Epidermal melanocyte (primary cell): Measurements from ENCODE around the gene ZNF799.
"Not testable (repeated sequence)": the region's sequence is repeated elsewhere in the genome, so short reads cannot be mapped to it uniquely, and the experiment has no call there.

ENCODE experiments used
- DNase-seq: peaks from one replicate; pipeline ENCODE4 v3.0.0; 2011; ENCODE audit warnings: low spot score; ENCODE audit not compliant: insufficient read length

Gene ZNF799

GRCh38 chr19:12400633-12401502, at the start of gene ZNF799:
ZNF799 (minus strand) TSS chr19:12401271; CDS start chr19:12401070, 201 bp downstream.
- peak; percentile 52 for DNase-seq

GRCh38 chr19:12450844-12451243, 49.8 kb upstream of the ZNF799 start:
- DNase-seq: no peak

- DNase-seq: no peak
Measured at GRCh38 chr19:12448808-12449207, 47.7 kb upstream of the ZNF799 start.

- peak; percentile 68 for DNase-seq
Measured at GRCh38 chr19:12440541-12441316, 39.7 kb upstream of the ZNF799 start, which contains the start of gene ZNF443. ZNF443 (minus strand) TSS chr19:12441021; CDS start chr19:12440914, 107 bp downstream.

- DNase-seq: not testable (repeated sequence)
Measured at GRCh38 chr19:12439686-12440540, 38.8 kb upstream of the ZNF799 start.

GRCh38 chr19:12430726-12431299, 29.7 kb upstream of the ZNF799 start:
- DNase-seq: not testable (repeated sequence)

- DNase-seq: no peak
Measured at GRCh38 chr19:12425888-12426274, 24.8 kb upstream of the ZNF799 start.

GRCh38 chr19:12425236-12425887, 24.3 kb upstream of the ZNF799 start:
- no peak for DNase-seq

- DNase-seq: not testable (repeated sequence)
Measured at GRCh38 chr19:12417273-12417672, 16.2 kb upstream of the ZNF799 start.

GRCh38 chr19:12411893-12412292, 10.8 kb upstream of the ZNF799 start:
- no peak for DNase-seq

GRCh38 chr19:12399901-12400632, 1.0 kb downstream of the ZNF799 start:
- not testable (repeated sequence) for DNase-seq

- not testable (repeated sequence) for DNase-seq
Measured at GRCh38 chr19:12391148-12391547, 9.9 kb downstream of the ZNF799 start.

GRCh38 chr19:12386365-12386764, 14.7 kb downstream of the ZNF799 start:
- DNase-seq: not testable (repeated sequence)

- DNase-seq: no peak
Measured at GRCh38 chr19:12380444-12380737, 20.7 kb downstream of the ZNF799 start.

- no peak for DNase-seq
Measured at GRCh38 chr19:12379732-12380443, 21.2 kb downstream of the ZNF799 start.

- DNase-seq: no peak
Measured at GRCh38 chr19:12374026-12374425, 27.0 kb downstream of the ZNF799 start.

- peak; percentile 99 for DNase-seq
Measured at GRCh38 chr19:12365236-12366162, 35.6 kb downstream of the ZNF799 start, which contains the start of gene ZNF442. ZNF442 (minus strand) TSS chr19:12365683; CDS start chr19:12363631, 2,052 bp downstream.
